GM19324 (cell line): ENCODE measurements around the gene CYP39A1.

Experiments used
- ATAC-seq: cut with Tn5 transposase; IDR thresholded peaks from one replicate; pipeline ENCODE4 v1.9.1; 2021; ENCODE audit warnings: mild to moderate bottlenecking, moderate library complexity; ENCODE audit not compliant: unreplicated experiment, low FRiP score

Gene CYP39A1, protein sequence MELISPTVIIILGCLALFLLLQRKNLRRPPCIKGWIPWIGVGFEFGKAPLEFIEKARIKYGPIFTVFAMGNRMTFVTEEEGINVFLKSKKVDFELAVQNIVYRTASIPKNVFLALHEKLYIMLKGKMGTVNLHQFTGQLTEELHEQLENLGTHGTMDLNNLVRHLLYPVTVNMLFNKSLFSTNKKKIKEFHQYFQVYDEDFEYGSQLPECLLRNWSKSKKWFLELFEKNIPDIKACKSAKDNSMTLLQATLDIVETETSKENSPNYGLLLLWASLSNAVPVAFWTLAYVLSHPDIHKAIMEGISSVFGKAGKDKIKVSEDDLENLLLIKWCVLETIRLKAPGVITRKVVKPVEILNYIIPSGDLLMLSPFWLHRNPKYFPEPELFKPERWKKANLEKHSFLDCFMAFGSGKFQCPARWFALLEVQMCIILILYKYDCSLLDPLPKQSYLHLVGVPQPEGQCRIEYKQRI

GRCh38 chr6:46652603-46653438 lies at the start of gene CYP39A1, which contains the start of gene SLC25A27:
Gene CYP39A1, minus strand, starts transcription at chr6:46652818. Its CDS starts 236 bp downstream, at chr6:46652582.
Gene SLC25A27, plus strand, starts transcription at chr6:46652975. Its CDS starts 218 bp downstream, at chr6:46653193.
- ATAC-seq = peak; percentile 100

- no peak for ATAC-seq
Measured at GRCh38 chr6:46699970-46700369, 47.4 kb upstream of the CYP39A1 start.

DNA sequence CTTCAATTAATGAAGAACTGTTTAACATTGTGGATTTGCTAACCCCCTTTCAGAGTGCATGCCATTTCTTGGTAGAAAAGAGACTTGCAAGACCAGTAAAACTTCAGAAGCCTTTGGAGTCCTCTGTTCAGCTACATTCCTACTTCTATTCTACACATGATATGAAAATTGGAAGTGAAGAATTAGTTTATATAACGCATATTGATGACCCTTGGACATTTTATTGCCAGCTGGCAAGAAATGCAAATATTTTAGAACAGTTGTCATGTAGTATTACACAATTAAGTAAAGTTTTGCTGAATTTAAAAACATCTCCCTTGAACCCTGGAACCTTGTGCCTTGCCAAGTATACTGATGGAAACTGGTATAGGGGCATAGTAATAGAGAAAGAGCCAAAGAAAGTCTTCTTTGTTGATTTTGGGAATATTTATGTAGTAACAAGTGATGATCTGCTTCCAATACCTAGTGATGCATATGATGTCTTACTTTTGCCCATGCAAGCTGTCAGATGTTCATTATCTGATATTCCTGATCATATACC lies 38.4 kb upstream of the CYP39A1 start:
- no peak for ATAC-seq

DNA sequence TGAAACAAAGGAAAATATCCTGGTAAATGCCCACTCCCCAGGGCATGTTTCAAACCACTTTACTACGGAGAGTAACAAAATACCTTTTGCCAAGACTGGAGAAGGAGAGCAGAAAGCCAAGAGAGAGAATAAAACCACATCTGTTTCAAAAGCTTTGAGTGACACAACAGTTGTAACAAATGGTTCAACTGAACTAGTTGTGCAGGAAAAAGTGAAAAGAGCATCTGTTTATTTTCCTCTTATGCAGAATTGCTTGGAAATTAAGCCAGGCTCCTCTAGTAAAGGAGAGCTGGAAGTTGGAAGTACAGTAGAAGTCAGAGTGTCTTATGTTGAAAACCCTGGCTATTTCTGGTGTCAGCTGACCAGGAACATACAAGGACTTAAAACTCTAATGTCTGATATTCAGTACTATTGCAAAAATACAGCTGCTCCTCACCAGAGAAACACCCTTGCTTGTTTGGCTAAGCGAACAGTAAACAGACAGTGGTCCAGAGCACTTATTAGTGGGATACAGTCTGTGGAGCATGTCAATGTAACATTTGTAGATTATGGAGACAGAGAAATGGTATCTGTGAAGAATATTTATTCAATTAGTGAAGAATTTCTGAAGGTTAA lies 37.6 kb upstream of the CYP39A1 start:
- no peak for ATAC-seq

- no peak for ATAC-seq
Measured at GRCh38 chr6:46689657-46690056, 37.0 kb upstream of the CYP39A1 start.

DNA sequence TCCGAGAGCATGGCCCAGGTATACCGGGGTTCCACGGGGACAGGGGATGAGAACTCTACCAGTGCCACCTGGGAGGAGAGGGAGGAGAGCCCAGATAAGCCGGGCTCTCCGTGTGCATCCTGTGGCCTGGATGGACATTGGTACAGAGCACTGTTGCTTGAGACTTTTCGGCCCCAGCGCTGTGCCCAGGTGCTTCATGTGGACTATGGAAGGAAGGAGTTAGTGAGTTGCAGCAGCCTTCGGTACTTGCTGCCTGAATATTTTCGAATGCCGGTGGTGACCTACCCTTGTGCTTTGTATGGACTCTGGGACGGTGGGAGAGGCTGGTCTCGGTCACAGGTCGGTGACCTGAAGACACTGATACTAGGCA lies 36.3 kb upstream of the CYP39A1 start:
- no peak for ATAC-seq

DNA sequence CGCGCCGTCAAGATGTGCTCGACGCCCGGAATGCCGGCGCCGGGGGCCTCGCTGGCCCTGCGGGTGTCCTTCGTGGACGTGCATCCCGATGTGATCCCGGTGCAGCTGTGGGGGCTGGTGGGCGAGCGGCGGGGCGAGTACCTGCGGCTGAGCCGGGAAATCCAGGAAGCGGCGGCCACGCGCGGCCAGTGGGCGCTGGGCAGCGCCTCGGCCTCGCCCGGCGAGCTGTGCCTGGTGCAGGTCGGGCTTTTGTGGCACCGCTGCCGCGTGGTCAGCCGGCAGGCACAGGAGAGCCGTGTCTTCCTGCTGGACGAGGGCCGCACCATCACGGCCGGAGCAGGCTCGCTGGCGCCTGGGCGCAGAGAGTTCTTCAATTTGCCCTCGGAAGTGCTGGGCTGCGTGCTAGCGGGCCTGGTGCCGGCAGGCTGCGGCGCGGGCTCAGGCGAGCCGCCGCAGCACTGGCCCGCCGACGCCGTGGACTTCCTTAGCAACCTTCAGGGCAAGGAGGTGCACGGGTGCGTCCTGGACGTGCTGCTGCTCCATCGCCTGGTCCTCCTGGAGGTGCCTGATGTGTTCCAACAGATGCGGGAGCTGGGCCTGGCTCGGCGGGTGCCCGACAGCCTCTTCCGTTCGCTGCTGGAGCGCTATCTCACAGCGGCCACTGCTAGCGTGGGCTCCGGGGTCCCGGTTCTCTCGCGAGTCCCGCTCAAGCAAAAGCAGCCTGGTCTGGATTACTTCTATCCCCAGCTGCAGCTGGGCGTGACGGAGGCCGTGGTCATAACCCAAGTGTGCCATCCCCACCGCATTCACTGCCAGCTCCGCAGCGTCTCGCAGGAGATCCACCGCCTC lies 35.7 kb upstream of the CYP39A1 start:
- no peak for ATAC-seq

- ATAC-seq = no peak
Measured at GRCh38 chr6:46687619-46688097, 35.0 kb upstream of the CYP39A1 start, which contains the start of gene TDRD6. Gene TDRD6, plus strand, starts transcription at chr6:46687885. Its CDS starts 244 bp downstream, at chr6:46688129.

- ATAC-seq = no peak
Measured at GRCh38 chr6:46684771-46685170, 32.2 kb upstream of the CYP39A1 start.

GRCh38 chr6:46677314-46677654 lies 24.7 kb upstream of the CYP39A1 start:
- ATAC-seq = no peak

- no peak for ATAC-seq
Measured at GRCh38 chr6:46676604-46677313, 24.1 kb upstream of the CYP39A1 start.

- no peak for ATAC-seq
Measured at GRCh38 chr6:46674410-46674809, 21.8 kb upstream of the CYP39A1 start.

DNA sequence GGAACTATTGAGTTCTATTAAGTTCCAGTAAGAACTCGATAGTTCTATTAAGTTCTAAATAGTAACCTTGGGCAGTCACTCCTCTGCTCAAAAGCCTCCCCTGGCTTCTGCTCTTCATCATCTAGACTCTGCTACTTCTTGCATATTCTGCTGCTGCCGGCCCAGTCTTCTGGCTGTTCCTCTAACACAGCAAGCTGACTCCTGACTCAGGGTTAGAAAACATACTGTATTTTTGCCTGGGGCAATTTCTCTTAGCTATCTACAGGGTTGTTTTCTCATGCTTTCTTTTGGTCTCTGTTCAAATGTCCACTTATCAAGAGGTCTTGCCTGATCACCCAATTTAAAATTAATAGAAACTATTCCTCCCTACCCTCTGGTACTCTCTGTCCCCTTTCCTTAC lies 14.8 kb upstream of the CYP39A1 start:
- no peak for ATAC-seq

DNA sequence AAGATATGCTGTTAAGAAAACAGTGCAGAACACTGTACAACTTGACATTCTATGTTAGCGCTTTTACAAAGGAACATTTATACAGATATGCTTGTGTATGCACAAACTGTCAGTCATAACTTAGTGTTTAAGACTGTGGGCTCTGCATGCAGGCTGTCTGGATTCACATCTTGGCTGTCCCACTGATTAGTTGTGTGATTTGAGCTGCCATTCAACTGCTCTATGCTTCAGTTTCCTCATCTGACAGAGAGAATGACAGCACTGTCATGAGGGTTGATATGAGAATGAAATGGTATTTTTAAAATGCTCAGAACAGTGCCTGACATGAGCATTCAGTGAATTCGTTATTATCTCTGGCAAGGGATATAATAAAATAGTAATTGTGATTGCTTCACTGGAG lies 8.9 kb upstream of the CYP39A1 start:
- ATAC-seq = no peak

DNA sequence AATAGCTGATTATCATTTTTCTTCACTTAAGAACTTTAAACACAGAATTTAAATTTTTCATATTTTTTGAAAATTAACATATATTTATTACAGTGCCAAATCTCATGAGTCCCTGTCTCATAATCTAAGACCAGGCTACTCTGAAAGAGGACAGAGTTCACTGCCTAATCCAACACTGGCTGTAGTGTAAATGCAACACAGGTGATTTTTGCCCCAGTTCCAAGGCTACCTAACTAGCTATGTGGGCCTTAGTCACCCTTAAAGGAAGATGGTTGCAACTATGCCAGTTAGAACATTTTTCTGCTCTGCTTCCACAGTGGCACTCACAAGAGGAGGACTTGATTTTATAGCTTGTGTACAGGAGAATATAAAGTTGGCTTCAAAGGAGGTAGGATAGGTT lies 5.0 kb upstream of the CYP39A1 start:
- no peak for ATAC-seq

DNA sequence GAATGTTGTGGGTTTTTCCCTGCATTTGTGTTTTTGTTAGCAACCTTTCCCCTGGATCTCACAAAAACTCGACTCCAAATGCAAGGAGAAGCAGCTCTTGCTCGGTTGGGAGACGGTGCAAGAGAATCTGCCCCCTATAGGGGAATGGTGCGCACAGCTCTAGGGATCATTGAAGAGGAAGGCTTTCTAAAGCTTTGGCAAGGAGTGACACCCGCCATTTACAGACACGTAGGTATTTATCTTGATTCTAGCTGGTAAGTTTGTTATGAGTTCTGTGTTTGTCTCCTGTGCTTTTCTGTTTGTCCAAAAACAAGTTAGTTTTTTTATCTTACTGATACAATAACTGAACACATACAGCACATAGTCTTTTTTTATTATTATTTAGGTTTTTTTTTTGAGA lies 3.2 kb upstream of the CYP39A1 start:
- ATAC-seq = no peak

GRCh38 chr6:46653439-46654195 lies 999 bp upstream of the CYP39A1 start:
- no peak for ATAC-seq

GRCh38 chr6:46652232-46652602 lies 401 bp downstream of the CYP39A1 start:
- no peak for ATAC-seq
